NCI-H1092 treated with DMSO at 0.1 percent for 48 hours (cell line): ENCODE measurements around the gene ZCCHC18.
"Not testable (repeated sequence)": the region's sequence is repeated elsewhere in the genome, so short reads cannot be mapped to it uniquely, and the experiment has no call there.

Experiments used
- DNase-seq: peaks from one replicate; lab custom pipeline; 2025; lab: John Stamatoyannopoulos, UW

Gene ZCCHC18

GRCh38 chrX:104112326-104112951 lies at the start of gene ZCCHC18:
ZCCHC18 (plus strand) TSS chrX:104112523; CDS start chrX:104114112, 1,589 bp downstream.
- DNase-seq = peak; percentile 85

DNA sequence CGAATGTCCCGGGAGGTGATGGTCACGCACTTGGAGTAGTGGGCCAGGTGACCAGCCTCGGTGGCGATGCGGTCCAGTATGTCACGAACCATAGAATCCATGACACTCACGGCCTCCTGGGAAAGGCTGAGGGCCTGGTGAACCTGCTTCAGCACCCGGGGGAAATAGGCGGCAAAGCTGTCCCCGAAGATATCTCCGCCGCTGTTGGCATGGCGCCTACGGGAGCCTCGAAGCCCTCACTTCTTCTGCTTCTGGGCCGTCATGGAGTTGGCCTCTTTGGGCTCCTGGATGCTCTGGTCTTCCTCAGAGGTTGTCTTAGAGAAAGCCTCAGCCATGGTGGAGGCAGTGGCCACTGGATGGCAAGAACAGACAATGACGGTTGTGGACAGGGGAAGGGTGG lies 49.7 kb upstream of the ZCCHC18 start:
- DNase-seq = not testable (repeated sequence)

GRCh38 chrX:104075778-104076445 lies 36.4 kb upstream of the ZCCHC18 start, which contains the start of gene TMSB15C:
TMSB15C (minus strand) TSS chrX:104076236.
- not testable (repeated sequence) for DNase-seq

DNA sequence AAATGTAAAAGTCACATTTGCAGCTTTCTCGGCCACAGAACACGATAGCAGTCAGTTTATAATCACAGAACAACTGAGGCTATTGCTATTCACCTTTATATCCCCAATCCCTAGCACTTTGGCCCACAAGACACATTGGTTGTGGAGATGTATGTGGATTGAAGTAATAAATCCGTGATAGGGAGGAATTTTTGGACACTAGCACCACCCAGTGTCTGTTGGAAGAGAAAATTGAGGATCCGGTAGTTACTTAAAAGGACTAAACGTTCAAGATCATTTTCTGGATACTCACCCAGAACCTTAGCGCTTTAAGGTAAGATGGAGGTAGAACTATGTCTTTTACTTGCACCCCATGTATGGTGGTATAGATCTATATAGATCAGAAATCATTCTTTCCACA lies 34.5 kb upstream of the ZCCHC18 start:
- not testable (repeated sequence) for DNase-seq

- DNase-seq = no peak
These were observed 28.3 kb upstream of the ZCCHC18 start for GRCh38 chrX:104084063-104084462.

GRCh38 chrX:104084534-104085277 lies 27.6 kb upstream of the ZCCHC18 start:
- no peak for DNase-seq

- DNase-seq = no peak
These were observed 26.8 kb upstream of the ZCCHC18 start for GRCh38 chrX:104085477-104085876.

- DNase-seq = no peak
These were observed 26.4 kb upstream of the ZCCHC18 start for GRCh38 chrX:104085919-104086318.

GRCh38 chrX:104098151-104098808 lies 14.0 kb upstream of the ZCCHC18 start:
- peak; percentile 81 for DNase-seq

DNA sequence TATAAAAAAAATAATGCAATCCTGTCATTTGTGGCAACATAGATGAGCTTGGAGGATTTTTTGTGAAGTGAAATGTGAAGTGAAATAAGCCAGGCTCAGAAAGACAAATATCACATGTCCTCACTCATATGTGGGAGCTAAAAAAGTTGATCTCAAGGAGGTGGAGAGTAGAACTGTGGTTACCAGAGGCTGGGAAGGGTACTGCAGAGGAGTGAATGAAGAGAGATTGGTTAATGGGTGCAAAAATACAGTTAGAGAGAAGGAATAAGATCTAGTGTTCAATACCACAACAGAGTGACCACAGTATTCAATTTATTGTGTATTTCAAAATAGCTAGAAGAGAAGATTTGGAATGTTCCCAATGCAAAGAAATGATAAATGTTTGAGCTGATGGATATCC lies 13.4 kb upstream of the ZCCHC18 start:
- no peak for DNase-seq

GRCh38 chrX:104104676-104105075 lies 7.6 kb upstream of the ZCCHC18 start:
- DNase-seq = no peak

DNA sequence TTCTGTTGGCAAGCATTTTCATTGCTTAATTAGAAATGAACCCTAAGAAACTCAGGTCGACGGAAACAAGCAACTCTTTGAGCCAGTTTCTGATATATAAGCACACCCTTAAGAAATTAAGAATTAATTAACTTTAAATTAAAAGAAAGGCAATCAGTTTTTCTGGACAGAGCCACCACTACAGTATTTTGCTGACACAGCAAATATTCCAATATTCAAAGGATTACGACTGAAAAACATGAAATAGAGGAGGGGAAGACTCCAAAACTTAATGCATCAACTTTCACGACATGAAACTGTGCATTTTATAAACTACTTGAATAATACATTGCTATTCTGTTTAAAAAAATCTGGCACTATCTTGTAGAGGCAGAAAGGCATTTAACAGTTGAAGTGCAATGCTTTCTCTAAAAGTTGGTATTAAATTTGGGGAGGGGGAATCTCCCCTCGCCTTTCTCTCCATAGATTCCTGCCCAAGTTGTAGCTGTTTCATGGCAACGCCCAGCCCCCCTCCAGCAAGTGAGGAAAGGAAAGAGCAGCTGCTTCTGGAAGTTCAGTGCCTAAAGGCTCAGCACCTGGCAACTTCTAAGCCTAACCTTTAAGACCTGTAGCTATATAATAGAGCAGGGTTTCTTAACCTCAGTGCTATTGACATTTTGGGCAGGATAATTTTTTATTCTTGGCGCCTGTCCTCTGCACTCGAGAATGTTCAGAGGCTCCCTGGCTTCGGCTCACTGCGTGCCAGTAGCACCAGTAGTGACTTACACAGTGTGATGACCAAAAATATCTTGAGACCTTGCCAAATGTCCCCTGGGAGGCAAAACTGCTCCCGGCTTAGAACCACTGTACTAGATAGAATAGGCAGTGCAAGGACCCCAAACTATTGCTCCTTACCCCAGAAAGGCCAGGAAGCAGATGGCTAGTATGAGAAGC lies 6.7 kb upstream of the ZCCHC18 start:
- DNase-seq = no peak

- DNase-seq = no peak
These were observed 3.4 kb upstream of the ZCCHC18 start for GRCh38 chrX:104108955-104109354.

- DNase-seq = peak; percentile 67
These were observed 1.7 kb upstream of the ZCCHC18 start for GRCh38 chrX:104110491-104111240.

GRCh38 chrX:104113222-104113965 lies 1.1 kb downstream of the ZCCHC18 start:
- DNase-seq = peak; percentile 75

- DNase-seq = no peak
These were observed 5.4 kb downstream of the ZCCHC18 start for GRCh38 chrX:104117759-104118158.

DNA sequence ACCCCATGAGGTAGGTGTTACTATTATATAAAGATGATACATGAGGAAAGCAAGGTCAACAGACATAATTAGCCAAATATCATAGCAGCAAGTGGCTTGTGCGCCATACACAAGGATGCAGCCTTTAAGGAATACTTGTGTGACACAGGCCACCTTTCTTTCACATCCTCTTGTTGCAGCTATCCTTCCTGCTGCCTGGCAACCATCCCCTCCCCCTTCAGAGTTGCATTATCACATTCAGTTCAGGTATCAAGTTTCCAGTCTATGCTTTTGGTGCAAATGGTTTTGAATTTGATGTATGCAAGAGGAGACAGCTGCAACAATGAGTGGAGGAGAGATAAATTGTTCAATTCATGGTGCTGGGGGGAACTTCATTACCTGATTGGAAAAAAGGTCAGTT lies 6.4 kb downstream of the ZCCHC18 start:
- peak; percentile 45 for DNase-seq

- no peak for DNase-seq
These were observed 10.5 kb downstream of the ZCCHC18 start for GRCh38 chrX:104122829-104123228.

- DNase-seq = no peak
These were observed 14.5 kb downstream of the ZCCHC18 start for GRCh38 chrX:104126856-104127255.

- no peak for DNase-seq
These were observed 18.5 kb downstream of the ZCCHC18 start for GRCh38 chrX:104130808-104131207.
